Activated CD8-positive, alpha-beta memory T cell treated with anti-CD3 and anti-CD28 coated beads, Interleukin-2, amount 50 U/mL, for 24 hours (primary cell): ENCODE measurements around the gene PCDHGC4.

Experiments
- DNase-seq: peaks from one replicate; pipeline ENCODE4 v3.0.0-alpha.2; 2020; ENCODE audit errors: extremely low read depth

PCDHGC4 gene

DNA sequence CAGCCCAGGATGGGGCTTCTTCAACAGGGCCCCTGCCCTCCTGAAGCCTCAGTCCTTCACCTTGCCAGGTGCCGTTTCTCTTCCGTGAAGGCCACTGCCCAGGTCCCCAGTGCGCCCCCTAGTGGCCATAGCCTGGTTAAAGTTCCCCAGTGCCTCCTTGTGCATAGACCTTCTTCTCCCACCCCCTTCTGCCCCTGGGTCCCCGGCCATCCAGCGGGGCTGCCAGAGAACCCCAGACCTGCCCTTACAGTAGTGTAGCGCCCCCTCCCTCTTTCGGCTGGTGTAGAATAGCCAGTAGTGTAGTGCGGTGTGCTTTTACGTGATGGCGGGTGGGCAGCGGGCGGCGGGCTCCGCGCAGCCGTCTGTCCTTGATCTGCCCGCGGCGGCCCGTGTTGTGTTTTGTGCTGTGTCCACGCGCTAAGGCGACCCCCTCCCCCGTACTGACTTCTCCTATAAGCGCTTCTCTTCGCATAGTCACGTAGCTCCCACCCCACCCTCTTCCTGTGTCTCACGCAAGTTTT is 27.6 kb downstream of the PCDHGC4 start:
- DNase-seq: peak; percentile 59

- no peak for DNase-seq
Measured at GRCh38 chr5:141512911-141513626, 28.2 kb downstream of the PCDHGC4 start.

GRCh38 chr5:141513627-141514329 is 28.9 kb downstream of the PCDHGC4 start:
- DNase-seq: peak; percentile 44

- no peak for DNase-seq
Measured at GRCh38 chr5:141514330-141515133, 29.7 kb downstream of the PCDHGC4 start.

- no peak for DNase-seq
Measured at GRCh38 chr5:141515141-141515540, 30.3 kb downstream of the PCDHGC4 start.

GRCh38 chr5:141515946-141516671 is 31.3 kb downstream of the PCDHGC4 start:
- no peak for DNase-seq

- DNase-seq: no peak
Measured at GRCh38 chr5:141516672-141517025, 31.8 kb downstream of the PCDHGC4 start.

DNA sequence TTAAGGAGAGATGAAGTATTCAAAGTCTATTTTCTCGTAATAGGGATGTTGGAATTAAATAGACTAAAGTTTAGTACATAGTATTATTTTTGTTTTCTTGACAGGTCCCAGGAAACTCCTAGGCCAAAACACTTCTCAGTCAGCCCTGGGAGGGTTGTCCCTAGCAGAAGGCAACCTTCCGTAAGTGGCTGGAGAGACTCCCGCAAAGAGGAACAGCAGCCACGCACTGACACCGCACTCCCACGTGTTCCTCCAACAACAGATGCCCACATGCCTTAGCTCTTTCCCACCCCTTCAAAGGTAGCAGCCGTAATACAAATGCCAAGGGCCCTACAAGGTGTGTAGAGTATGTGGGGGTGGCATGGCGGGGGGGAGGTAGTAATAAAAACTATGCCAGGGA is 32.5 kb downstream of the PCDHGC4 start:
- DNase-seq: no peak

DNA sequence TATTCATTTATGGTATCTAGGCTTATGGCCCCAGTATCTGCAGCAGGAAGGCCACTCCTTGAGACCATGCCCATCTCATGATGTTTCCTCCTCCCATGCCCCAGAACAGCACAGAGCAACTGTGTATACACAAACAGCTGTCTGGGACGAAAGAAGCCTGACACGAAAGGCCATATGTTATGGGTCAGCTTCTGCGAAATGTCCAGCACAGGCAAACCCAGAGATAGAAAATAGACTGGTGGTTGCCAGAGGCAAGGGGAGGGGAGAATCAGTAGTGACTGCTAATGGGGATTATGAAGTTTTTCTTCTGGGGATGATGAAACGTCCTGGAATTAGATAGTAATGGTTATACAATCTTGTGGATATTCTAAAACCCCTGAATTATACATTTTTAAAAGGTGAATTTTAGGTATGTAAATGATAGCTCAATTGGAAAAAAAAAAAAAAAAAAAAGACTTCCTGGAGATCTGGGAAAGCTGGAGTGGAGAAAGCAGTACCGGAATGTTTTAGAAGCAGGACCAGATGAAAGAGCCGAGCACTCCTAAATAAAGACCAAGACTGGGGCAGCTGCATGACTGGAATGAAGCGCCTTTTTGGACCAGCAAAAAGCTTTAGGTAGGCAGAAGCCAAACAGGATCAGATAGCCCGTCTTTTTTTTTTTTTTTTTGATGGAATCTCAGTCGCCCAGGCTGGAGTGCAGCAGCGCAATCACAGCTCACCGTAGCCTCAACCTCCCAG is 33.2 kb downstream of the PCDHGC4 start:
- DNase-seq: no peak

GRCh38 chr5:141518618-141519015 is 33.8 kb downstream of the PCDHGC4 start:
- DNase-seq: no peak

- no peak for DNase-seq
Measured at GRCh38 chr5:141519605-141520565, 35.1 kb downstream of the PCDHGC4 start.

- no peak for DNase-seq
Measured at GRCh38 chr5:141521244-141521781, 36.5 kb downstream of the PCDHGC4 start.

DNA sequence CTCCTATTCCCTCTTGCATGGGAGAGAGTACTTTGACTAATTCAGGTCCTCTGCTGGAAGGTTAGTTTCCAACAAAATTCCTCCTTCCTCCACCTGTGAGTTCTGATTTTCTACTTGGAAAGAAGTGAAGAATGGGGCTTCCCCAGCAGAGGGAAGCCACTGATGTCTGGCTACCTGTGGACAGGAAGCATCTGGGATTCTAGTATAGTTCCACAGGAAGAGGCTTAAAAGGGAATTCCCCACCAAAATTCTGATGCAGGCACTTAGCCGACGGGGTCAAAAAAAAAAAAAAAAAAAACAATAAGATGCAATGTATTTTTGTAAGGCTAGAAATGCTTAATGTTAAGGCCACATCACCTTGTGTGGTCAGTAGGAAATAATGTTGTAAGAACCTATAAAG is 37.5 kb downstream of the PCDHGC4 start:
- DNase-seq: no peak

- DNase-seq: no peak
Measured at GRCh38 chr5:141523991-141524390, 39.2 kb downstream of the PCDHGC4 start.

GRCh38 chr5:141524604-141525597 is 40.1 kb downstream of the PCDHGC4 start:
- no peak for DNase-seq

- DNase-seq: no peak
Measured at GRCh38 chr5:141525653-141526052, 40.8 kb downstream of the PCDHGC4 start.

- DNase-seq: no peak
Measured at GRCh38 chr5:141527426-141527825, 42.6 kb downstream of the PCDHGC4 start.

DNA sequence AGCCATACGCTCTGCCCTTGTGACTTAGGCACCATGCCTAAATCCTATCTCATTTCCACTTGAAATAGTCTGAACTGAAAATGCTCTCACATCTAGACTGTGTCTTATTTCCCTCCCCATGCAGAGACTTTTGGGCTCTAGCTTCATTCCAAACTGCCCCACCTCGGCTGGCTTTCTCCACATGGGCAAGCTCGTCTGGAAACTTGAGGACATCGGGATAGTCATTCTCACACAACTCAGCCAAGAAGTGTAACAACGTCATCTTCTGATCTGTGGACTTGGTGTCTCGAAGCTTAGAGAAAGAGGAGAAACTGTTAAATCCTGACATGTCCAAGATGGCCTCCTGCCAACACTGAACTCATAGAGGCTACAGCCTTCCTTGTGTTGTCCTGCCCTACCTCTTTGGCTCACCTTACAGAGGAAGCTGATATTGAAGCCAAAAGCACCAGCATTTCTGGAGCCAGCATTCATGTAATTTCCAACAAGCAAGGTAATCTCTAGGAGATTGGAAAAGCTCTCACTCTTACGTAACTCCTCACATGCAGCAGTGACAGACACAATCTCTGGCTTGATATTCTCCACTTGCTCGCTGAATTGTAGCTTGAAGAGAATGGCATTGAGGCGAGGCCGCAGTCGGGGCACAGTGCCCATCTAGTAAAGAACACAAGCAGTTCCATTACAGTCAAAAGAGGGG is 43.6 kb downstream of the PCDHGC4 start:
- no peak for DNase-seq
